GM23248 (cell line): ENCODE measurements around the gene CDYL.

Source experiments
- EZH2 ChIP-seq: fragments of 200-600 bp; sonication (generic); IDR thresholded peaks from 2 replicates; pipeline ENCODE4 v1.6.1; 2018; ENCODE audit warnings: antibody characterized with exemption, mild to moderate bottlenecking; ENCODE audit not compliant: insufficient read depth, poor library complexity, severe bottlenecking
- EZH2phosphoT487 ChIP-seq: fragments of 200-600 bp; sonication (generic); IDR thresholded peaks from 2 replicates; pipeline ENCODE4 v1.6.1; 2018; ENCODE audit warnings: antibody characterized with exemption, moderate library complexity, mild to moderate bottlenecking, low read depth; ENCODE audit not compliant: insufficient read depth

DNA sequence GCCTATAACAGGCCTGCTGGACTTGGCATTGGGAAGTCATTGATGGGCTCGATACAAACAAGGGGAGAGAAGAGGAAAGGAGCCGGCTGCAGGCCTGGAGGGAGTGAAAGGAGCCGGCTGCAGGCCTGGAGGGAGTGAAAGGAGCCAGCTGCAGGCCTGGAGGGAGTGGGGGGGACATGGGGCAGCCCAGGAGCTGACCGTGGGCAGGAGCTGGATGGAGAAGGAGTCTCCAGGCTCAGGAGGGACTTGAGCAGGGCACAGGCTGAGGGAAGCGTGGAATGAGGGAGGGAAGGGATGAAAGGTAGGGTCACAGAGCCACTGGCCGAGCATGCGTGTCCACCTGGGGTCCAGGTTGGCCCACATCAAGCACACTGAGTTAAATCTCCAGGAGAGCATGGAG, 195.6 kb downstream of the CDYL start:
- TF ChIP-seq EZH2 (no peak), EZH2phosphoT487 (no peak)
